Gastrocnemius medialis (tissue), 4 donors: ENCODE results near the gene OR10P1.

ENCODE experiments used
- CTCF ChIP-seq, 5 experiments: fragments of 450-650 bp in 3 of 5; fragments of 200-600 bp in 2 of 5; sonication (generic) in 2 of 5; IDR thresholded peaks in 4 of 5; conservative IDR thresholded peaks in 1 of 5; 1 replicate in 4 of 5; 2 replicates in 1 of 5; pipeline ENCODE4 v1.5.1; 2016 to 2019; ENCODE audit warnings: antibody characterized with exemption in 5 of 5, mild to moderate bottlenecking in 3 of 5, moderate library complexity in 3 of 5
- POLR2A ChIP-seq, 2 donors: fragments of 450-650 bp; IDR thresholded peaks; one replicate each; pipeline ENCODE4 v1.6.1; 2017; ENCODE audit warnings: antibody characterized with exemption in 2 of 2, mild to moderate bottlenecking in 2 of 2, moderate library complexity in 2 of 2

GRCh38 chr12:55642669-55643068 is 6.0 kb downstream of the OR10P1 start:
- TF ChIP-seq CTCF (IDR thresholded peaks at IDR 0.05 in 4 of 5, conservative IDR thresholded peaks at IDR 0.05 in 1 of 5) (no peak), POLR2A (IDR thresholded peaks at IDR 0.05) (no peak)
